Osteoblast (primary cell): Measurements from ENCODE around the gene MAPKAP1. TPM values are rescaled to one million over a fixed set of nuclear protein-coding genes. Genes with fewer than 3 reads are reported as not detected.

ENCODE experiments used
- DNase-seq: peaks from one replicate; pipeline ENCODE4 v3.0.0; 2011; ENCODE audit warnings: low spot score, mixed read lengths; ENCODE audit not compliant: insufficient read length; ENCODE audit errors: missing footprints
- H2AFZ ChIP-seq: 2 replicates; pipeline ENCODE4 v1.6.0; 2011; ENCODE audit warnings: mild to moderate bottlenecking, low read length
- H3K27ac ChIP-seq: 2 replicates; pipeline ENCODE4 v1.5.1; 2011; ENCODE audit warnings: mild to moderate bottlenecking, low read depth, low read length, moderate library complexity
- H3K27me3 ChIP-seq: 2 replicates; pipeline ENCODE4 v1.6.0; 2012; ENCODE audit warnings: mild to moderate bottlenecking, control low read depth, inconsistent platforms, low read length, moderate library complexity; ENCODE audit not compliant: insufficient read depth
- H3K36me3 ChIP-seq: 2 replicates; pipeline ENCODE4 v1.5.1; 2011; ENCODE audit warnings: mild to moderate bottlenecking, low read length, control low read depth, moderate library complexity; ENCODE audit not compliant: insufficient read depth
- H3K4me1 ChIP-seq: 2 replicates; pipeline ENCODE4 v1.5.1; 2011; ENCODE audit warnings: mild to moderate bottlenecking, low read length, control low read depth, moderate library complexity; ENCODE audit not compliant: insufficient read depth
- H3K4me2 ChIP-seq: 2 replicates; pipeline ENCODE4 v1.6.0; 2011; ENCODE audit warnings: mild to moderate bottlenecking, low read length; ENCODE audit not compliant: insufficient read depth
- H3K4me3 ChIP-seq: fragments of 200-600 bp; sonication (generic); 3 replicates; pipeline ENCODE4 v1.5.1; 2012; ENCODE audit warnings: mild to moderate bottlenecking, low read length, inconsistent platforms; ENCODE audit not compliant: insufficient read depth
- H3K79me2 ChIP-seq: 2 replicates; pipeline ENCODE4 v1.6.0; 2012; ENCODE audit warnings: mild to moderate bottlenecking, low read length, control low read depth, inconsistent platforms; ENCODE audit not compliant: insufficient read depth
- H3K9me3 ChIP-seq: 2 replicates; pipeline ENCODE4 v1.5.1; 2011; ENCODE audit warnings: low read depth, low read length, control low read depth
- H4K20me1 ChIP-seq: 2 replicates; pipeline ENCODE4 v1.6.0; 2012; ENCODE audit warnings: mild to moderate bottlenecking, low read length, control low read depth; ENCODE audit not compliant: insufficient read depth
- total RNA-seq: library from RNA; depleted of rRNA; stranded (reverse); fragments of >200 nt; gene quantifications from 2 replicates; pipeline ENCODE4 v1.2.3, GENCODE V29; 2012
- TF ChIP-seq, protein P1 (sequence below): IDR thresholded peaks from 2 replicates; pipeline ENCODE4 v1.5.1; 2011; ENCODE audit warnings: mild to moderate bottlenecking, low read depth, low read length, moderate library complexity; ENCODE audit errors: extremely low read depth

The MAPKAP1 gene
- total RNA-seq, 1 donor = 72.4 TPM

DNA sequence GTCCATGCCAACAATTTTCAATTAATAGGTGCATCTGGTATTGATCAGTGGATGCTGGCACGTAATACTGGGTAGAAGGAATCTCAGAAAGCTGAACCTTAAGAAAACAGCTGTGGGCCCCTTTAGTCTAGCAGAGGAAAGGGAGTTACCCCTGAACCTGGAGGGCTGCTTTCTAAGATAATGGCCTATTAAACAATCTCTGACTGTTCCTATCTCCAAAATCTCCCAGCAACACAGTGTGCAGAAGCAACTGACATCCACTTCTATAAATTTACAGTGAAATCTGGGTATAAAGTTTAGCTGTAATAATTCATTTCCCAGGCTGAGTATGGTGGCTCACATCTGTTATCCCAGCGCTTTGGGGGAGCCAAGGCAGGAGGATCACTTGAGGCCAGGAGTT, 198.8 kb downstream of the MAPKAP1 start:
- no peak overlapping the region for H3K4me2 ChIP-seq
- H4K20me1 ChIP-seq = no peaks in the 10 kb centered on the region
- H2AFZ ChIP-seq = no peak overlapping the region
- H3K27ac ChIP-seq = no peak overlapping the region
- TF ChIP-seq, protein P1, sequence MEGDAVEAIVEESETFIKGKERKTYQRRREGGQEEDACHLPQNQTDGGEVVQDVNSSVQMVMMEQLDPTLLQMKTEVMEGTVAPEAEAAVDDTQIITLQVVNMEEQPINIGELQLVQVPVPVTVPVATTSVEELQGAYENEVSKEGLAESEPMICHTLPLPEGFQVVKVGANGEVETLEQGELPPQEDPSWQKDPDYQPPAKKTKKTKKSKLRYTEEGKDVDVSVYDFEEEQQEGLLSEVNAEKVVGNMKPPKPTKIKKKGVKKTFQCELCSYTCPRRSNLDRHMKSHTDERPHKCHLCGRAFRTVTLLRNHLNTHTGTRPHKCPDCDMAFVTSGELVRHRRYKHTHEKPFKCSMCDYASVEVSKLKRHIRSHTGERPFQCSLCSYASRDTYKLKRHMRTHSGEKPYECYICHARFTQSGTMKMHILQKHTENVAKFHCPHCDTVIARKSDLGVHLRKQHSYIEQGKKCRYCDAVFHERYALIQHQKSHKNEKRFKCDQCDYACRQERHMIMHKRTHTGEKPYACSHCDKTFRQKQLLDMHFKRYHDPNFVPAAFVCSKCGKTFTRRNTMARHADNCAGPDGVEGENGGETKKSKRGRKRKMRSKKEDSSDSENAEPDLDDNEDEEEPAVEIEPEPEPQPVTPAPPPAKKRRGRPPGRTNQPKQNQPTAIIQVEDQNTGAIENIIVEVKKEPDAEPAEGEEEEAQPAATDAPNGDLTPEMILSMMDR = no peak
- peaks cover 10% of the 10 kb centered on the region for H3K4me1 ChIP-seq
- no peak for DNase-seq
- H3K79me2 ChIP-seq = peaks cover 20% of the 10 kb centered on the region
- no peak overlapping the region for H3K4me3 ChIP-seq
- no peaks in the 10 kb centered on the region for H3K9me3 ChIP-seq
- peaks cover 9% of the 10 kb centered on the region for H3K36me3 ChIP-seq
- no peaks in the 10 kb centered on the region for H3K27me3 ChIP-seq

DNA sequence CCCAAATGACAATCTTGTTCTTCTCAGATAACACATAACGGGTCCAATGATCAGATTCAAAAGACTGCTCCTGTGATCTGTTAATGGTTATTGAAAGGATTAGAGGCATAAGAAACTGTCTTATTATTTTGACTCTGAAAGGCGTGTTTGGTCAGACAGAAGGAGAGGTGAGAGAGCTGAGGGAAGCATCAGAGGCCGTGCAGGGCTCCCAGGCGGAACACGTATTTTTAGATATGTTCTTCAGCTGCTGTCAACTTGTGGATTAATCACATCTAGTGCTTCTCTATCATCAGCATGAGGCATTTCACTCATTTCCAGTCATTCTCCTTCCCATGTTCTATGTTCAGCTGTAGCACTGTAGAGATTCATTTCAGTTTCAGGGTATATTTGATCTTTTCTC, 199.8 kb downstream of the MAPKAP1 start:
- peaks cover 5% of the 10 kb centered on the region for H3K4me1 ChIP-seq
- H3K79me2 ChIP-seq = peaks cover 20% of the 10 kb centered on the region
- H3K27ac ChIP-seq = no peak overlapping the region
- TF ChIP-seq, protein P1 = no peak
- peaks cover 9% of the 10 kb centered on the region for H3K36me3 ChIP-seq
- H3K27me3 ChIP-seq = no peaks in the 10 kb centered on the region
- no peak overlapping the region for H2AFZ ChIP-seq
- H3K4me3 ChIP-seq = no peak overlapping the region
- no peaks in the 10 kb centered on the region for H3K9me3 ChIP-seq
- DNase-seq = no peak
- H4K20me1 ChIP-seq = no peaks in the 10 kb centered on the region
- H3K4me2 ChIP-seq = no peak overlapping the region

DNA sequence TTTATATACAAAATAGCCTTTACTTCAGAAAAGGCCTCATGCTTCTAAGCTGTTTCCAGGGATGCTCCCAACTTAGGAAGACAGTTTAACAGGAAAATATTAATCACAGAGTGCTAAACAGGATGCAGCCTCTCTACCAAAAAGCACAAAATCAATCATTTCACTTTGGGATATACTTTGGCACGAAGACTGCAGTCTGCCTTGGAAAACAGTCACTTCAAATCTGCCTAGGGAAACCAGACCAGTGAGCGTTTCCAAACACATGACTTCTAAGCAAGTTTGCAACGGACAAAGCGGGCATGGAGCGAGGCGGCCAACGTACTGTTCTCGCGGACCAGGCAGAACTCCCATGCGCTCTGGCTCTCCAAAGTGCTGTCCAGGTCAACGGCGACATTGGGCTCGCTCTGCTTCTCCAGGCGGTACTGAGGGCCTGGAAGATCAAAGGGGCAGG, 201.0 kb downstream of the MAPKAP1 start:
- no peaks in the 10 kb centered on the region for H3K27me3 ChIP-seq
- peaks cover 18% of the 10 kb centered on the region for H3K79me2 ChIP-seq
- no peak overlapping the region for H2AFZ ChIP-seq
- no peak for DNase-seq
- peaks cover 9% of the 10 kb centered on the region for H3K36me3 ChIP-seq
- no peak overlapping the region for H3K4me3 ChIP-seq
- H3K9me3 ChIP-seq = no peaks in the 10 kb centered on the region
- TF ChIP-seq, protein P1 = no peak
- H3K4me1 ChIP-seq = peaks cover 8% of the 10 kb centered on the region
- H3K27ac ChIP-seq = no peak overlapping the region
- no peaks in the 10 kb centered on the region for H4K20me1 ChIP-seq
- H3K4me2 ChIP-seq = no peak overlapping the region

DNA sequence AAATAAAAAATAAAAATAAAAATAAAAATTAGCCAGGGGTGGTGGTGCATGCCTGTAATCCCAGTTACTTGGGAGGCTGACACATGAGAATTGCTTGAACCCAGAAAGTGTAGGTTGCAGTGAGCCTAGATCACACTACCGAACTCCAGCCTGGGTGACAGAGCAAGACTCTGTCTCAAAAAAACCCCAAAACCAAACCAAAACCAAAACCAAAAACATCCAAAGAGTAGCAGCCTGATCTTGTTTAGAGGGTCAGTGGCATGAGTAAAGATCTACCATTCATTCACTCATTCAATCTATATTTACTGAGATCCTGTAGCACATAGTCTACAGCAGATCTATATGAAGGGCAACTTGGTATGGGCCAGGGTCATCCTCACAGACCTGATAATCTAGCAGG, 202.4 kb downstream of the MAPKAP1 start:
- H2AFZ ChIP-seq = no peak overlapping the region
- no peak overlapping the region for H3K27ac ChIP-seq
- H3K79me2 ChIP-seq = peaks cover 8% of the 10 kb centered on the region
- H3K4me3 ChIP-seq = no peak overlapping the region
- no peak overlapping the region for H3K4me2 ChIP-seq
- H4K20me1 ChIP-seq = no peaks in the 10 kb centered on the region
- no peak for DNase-seq
- TF ChIP-seq, protein P1 = no peak
- peaks cover 5% of the 10 kb centered on the region for H3K4me1 ChIP-seq
- H3K9me3 ChIP-seq = no peaks in the 10 kb centered on the region
- H3K36me3 ChIP-seq = peaks cover 9% of the 10 kb centered on the region
- no peaks in the 10 kb centered on the region for H3K27me3 ChIP-seq
